ENCODE results near the gene CD226.
A peak's percentile ranks its signal among the peaks of the same experiment; 100 is the strongest.
"Not testable (repeated sequence)": the region's sequence is repeated elsewhere in the genome, so short reads cannot be mapped to it uniquely, and the experiment has no call there.

CD226 gene

GRCh38 chr18:69981948-69982347, 34.3 kb upstream of the CD226 start:
- Histone ChIP-seq H3K27ac (no peak overlapping the region), H3K9ac (ENCODE audit: insufficient read length) (no peak overlapping the region), H3K4me3 (no peak overlapping the region), H3K9me3 (ENCODE audit: low read depth, low read length) (no peaks in the 10 kb centered on the region), H3K36me3 (ENCODE audit: insufficient read depth, low read length) (no peaks in the 10 kb centered on the region; the same call in 1 of the 2 replicates)
- TF ChIP-seq EZH2 (IDR thresholded peaks at IDR 0.05) = no peak
- no peak for TF ChIP-seq FOXP2 (optimal IDR thresholded peaks at IDR 0.05; ENCODE audit: control extremely low read depth, extremely low read length, insufficient read depth)
- no peak for TF ChIP-seq POLR2AphosphoS5 (IDR thresholded peaks at IDR 0.05; ENCODE audit: borderline replicate concordance, low read depth, low read length)
- no peak for DNase-seq (ENCODE audit: low read depth, low spot score)

GRCh38 chr18:69980982-69981804, 33.5 kb upstream of the CD226 start:
- Histone ChIP-seq H3K36me3 (ENCODE audit: insufficient read depth, low read length) (no peaks in the 10 kb centered on the region; the same call in 1 of the 2 replicates), H3K27ac (no peak overlapping the region), H3K9me3 (ENCODE audit: low read depth, low read length) (no peaks in the 10 kb centered on the region), H3K4me3 (no peak overlapping the region), H3K9ac (ENCODE audit: insufficient read length) (no peak overlapping the region)
- TF ChIP-seq POLR2AphosphoS5 (IDR thresholded peaks at IDR 0.05; ENCODE audit: borderline replicate concordance, low read depth, low read length) (no peak), FOXP2 (optimal IDR thresholded peaks at IDR 0.05; ENCODE audit: control extremely low read depth, extremely low read length, insufficient read depth) (no peak), EZH2 (IDR thresholded peaks at IDR 0.05) (no peak)
- no peak for DNase-seq (ENCODE audit: low read depth, low spot score)

- TF ChIP-seq FOXP2 (optimal IDR thresholded peaks at IDR 0.05; ENCODE audit: control extremely low read depth, extremely low read length, insufficient read depth) (no peak), POLR2AphosphoS5 (IDR thresholded peaks at IDR 0.05; ENCODE audit: borderline replicate concordance, low read depth, low read length) (no peak), EZH2 (IDR thresholded peaks at IDR 0.05) (no peak)
These were observed 32.8 kb upstream of the CD226 start for GRCh38 chr18:69980509-69980908.

GRCh38 chr18:69978732-69979715, 31.4 kb upstream of the CD226 start:
- Histone ChIP-seq H3K9me3 (ENCODE audit: low read depth, low read length) (no peaks in the 10 kb centered on the region), H3K27ac (no peak overlapping the region), H3K36me3 (ENCODE audit: insufficient read depth, low read length) (no peaks in the 10 kb centered on the region; the same call in 1 of the 2 replicates), H3K4me3 (no peak overlapping the region), H3K9ac (ENCODE audit: insufficient read length) (no peak overlapping the region)
- no peak for TF ChIP-seq EZH2 (IDR thresholded peaks at IDR 0.05)
- TF ChIP-seq POLR2AphosphoS5 (IDR thresholded peaks at IDR 0.05; ENCODE audit: borderline replicate concordance, low read depth, low read length) = no peak
- TF ChIP-seq FOXP2 (optimal IDR thresholded peaks at IDR 0.05; ENCODE audit: control extremely low read depth, extremely low read length, insufficient read depth) = no peak
- no peak for DNase-seq (ENCODE audit: low read depth, low spot score)

More at GRCh38 chr18:69980509-69980908, 32.8 kb upstream of the CD226 start:
- Histone ChIP-seq H3K4me3 (no peak overlapping the region), H3K9me3 (ENCODE audit: low read depth, low read length) (no peaks in the 10 kb centered on the region), H3K9ac (ENCODE audit: insufficient read length) (no peak overlapping the region), H3K36me3 (ENCODE audit: insufficient read depth, low read length) (no peaks in the 10 kb centered on the region; the same call in 1 of the 2 replicates), H3K27ac (no peak overlapping the region)
- no peak for DNase-seq (ENCODE audit: low read depth, low spot score)

GRCh38 chr18:69975294-69975693, 27.6 kb upstream of the CD226 start:
- not testable (repeated sequence) for H3K4me3 ChIP-seq; H3K9me3 ChIP-seq (ENCODE audit: low read depth, low read length); H3K36me3 ChIP-seq (ENCODE audit: insufficient read depth, low read length); DNase-seq (ENCODE audit: low read depth, low spot score); H3K9ac ChIP-seq (ENCODE audit: insufficient read length); H3K27ac ChIP-seq

GRCh38 chr18:69974365-69974764, 26.7 kb upstream of the CD226 start:
- Histone ChIP-seq H3K27ac (no peak overlapping the region), H3K4me3 (no peak overlapping the region), H3K36me3 (ENCODE audit: insufficient read depth, low read length) (no peaks in the 10 kb centered on the region; the same call in 1 of the 2 replicates), H3K9ac (ENCODE audit: insufficient read length) (no peak overlapping the region), H3K9me3 (ENCODE audit: low read depth, low read length) (no peaks in the 10 kb centered on the region)
- no peak for DNase-seq (ENCODE audit: low read depth, low spot score)
- TF ChIP-seq POLR2AphosphoS5 (IDR thresholded peaks at IDR 0.05; ENCODE audit: borderline replicate concordance, low read depth, low read length) (no peak), FOXP2 (optimal IDR thresholded peaks at IDR 0.05; ENCODE audit: control extremely low read depth, extremely low read length, insufficient read depth) (no peak), EZH2 (IDR thresholded peaks at IDR 0.05) (no peak)

- no peak overlapping the region for H3K9ac ChIP-seq (ENCODE audit: insufficient read length)
- DNase-seq (ENCODE audit: low read depth, low spot score) = peak; percentile 40
- TF ChIP-seq POLR2AphosphoS5 (IDR thresholded peaks at IDR 0.05; ENCODE audit: borderline replicate concordance, low read depth, low read length) (no peak), FOXP2 (optimal IDR thresholded peaks at IDR 0.05; ENCODE audit: control extremely low read depth, extremely low read length, insufficient read depth) (no peak), EZH2 (IDR thresholded peaks at IDR 0.05) (no peak)
- H3K9me3 ChIP-seq (ENCODE audit: low read depth, low read length) = no peaks in the 10 kb centered on the region
- no peaks in the 10 kb centered on the region for H3K36me3 ChIP-seq (ENCODE audit: insufficient read depth, low read length)
- H3K4me3 ChIP-seq = no peak overlapping the region
- H3K27ac ChIP-seq = no peak overlapping the region
These were observed 21.8 kb upstream of the CD226 start for GRCh38 chr18:69969491-69969890.

- TF ChIP-seq EZH2 (IDR thresholded peaks at IDR 0.05) (no peak), FOXP2 (optimal IDR thresholded peaks at IDR 0.05; ENCODE audit: control extremely low read depth, extremely low read length, insufficient read depth) (no peak), POLR2AphosphoS5 (IDR thresholded peaks at IDR 0.05; ENCODE audit: borderline replicate concordance, low read depth, low read length) (no peak)
- H3K9me3 ChIP-seq (ENCODE audit: low read depth, low read length) = no peaks in the 10 kb centered on the region
- DNase-seq (ENCODE audit: low read depth, low spot score) = no peak
- no peak overlapping the region for H3K9ac ChIP-seq (ENCODE audit: insufficient read length)
- no peak overlapping the region for H3K27ac ChIP-seq
- H3K4me3 ChIP-seq = no peak overlapping the region
- H3K36me3 ChIP-seq (ENCODE audit: insufficient read depth, low read length) = no peaks in the 10 kb centered on the region
These were observed 20.4 kb upstream of the CD226 start for GRCh38 chr18:69968039-69968438.
